Neural progenitor cell (in vitro differentiated cells): ENCODE data around the gene ING5. TPM values are rescaled to one million over a fixed set of nuclear protein-coding genes. Genes with fewer than 3 reads are reported as not detected.

Source experiments
- DNase-seq: peaks from one replicate; pipeline ENCODE4 v3.0.0-alpha.2; 2016; ENCODE audit warnings: low spot score
- H2AFZ ChIP-seq: fragments of 200-600 bp; sonication (generic); replicated peaks from 2 replicates; pipeline ENCODE4 v1.6.1; 2016; ENCODE audit warnings: antibody characterized with exemption
- H3F3A ChIP-seq: fragments of 200-600 bp; sonication (generic); 2 replicates; pipeline ENCODE4 v1.6.1; 2016; ENCODE audit warnings: antibody characterized with exemption, low read depth
- H3K27ac ChIP-seq: fragments of 200-600 bp; sonication (generic); 2 replicates; pipeline ENCODE4 v1.5.1; 2016; ENCODE audit warnings: mild to moderate bottlenecking
- H3K27me3 ChIP-seq: fragments of 200-600 bp; sonication (generic); 2 replicates; pipeline ENCODE4 v1.6.1; 2016; ENCODE audit warnings: mild to moderate bottlenecking, moderate library complexity
- H3K36me3 ChIP-seq: fragments of 200-600 bp; sonication (generic); 2 replicates; pipeline ENCODE4 v1.5.1; 2016
- H3K4me1 ChIP-seq: fragments of 200-600 bp; sonication (generic); 2 replicates; pipeline ENCODE4 v1.6.1; 2016; ENCODE audit warnings: mixed run types
- H3K4me2 ChIP-seq: fragments of 200-600 bp; sonication (generic); 2 replicates; pipeline ENCODE4 v1.6.1; 2016
- H3K4me3 ChIP-seq: fragments of 200-600 bp; sonication (generic); 2 replicates; pipeline ENCODE4 v1.5.1; 2016
- H3K79me2 ChIP-seq: fragments of 200-600 bp; sonication (generic); 2 replicates; pipeline ENCODE4 v1.6.1; 2016; ENCODE audit warnings: low read depth
- H3K9ac ChIP-seq: fragments of 200-600 bp; sonication (generic); 2 replicates; pipeline ENCODE4 v1.6.1; 2016
- H3K9me3 ChIP-seq: fragments of 200-600 bp; sonication (generic); 2 replicates; pipeline ENCODE4 v1.5.1; 2016; ENCODE audit warnings: low read depth
- H4K20me1 ChIP-seq: fragments of 200-600 bp; sonication (generic); 2 replicates; pipeline ENCODE4 v1.6.1; 2016; ENCODE audit warnings: low read depth
- H3K27ac Mint-ChIP-seq: 3 replicates; pipeline ENCODE4 v1.8.0; 2021; ENCODE audit warnings: mixed read lengths
- H3K27me3 Mint-ChIP-seq: 2 replicates; pipeline ENCODE4 v1.8.0; 2022; ENCODE audit warnings: low read depth, mild to moderate bottlenecking, inconsistent platforms, moderate library complexity, mixed read lengths; ENCODE audit not compliant: insufficient read depth
- H3K36me3 Mint-ChIP-seq: 3 replicates; pipeline ENCODE4 v1.8.0; 2021; ENCODE audit warnings: mixed read lengths
- H3K4me1 Mint-ChIP-seq: 3 replicates; pipeline ENCODE4 v1.8.0; 2021; ENCODE audit warnings: mixed read lengths
- H3K4me3 Mint-ChIP-seq: 3 replicates; pipeline ENCODE4 v1.8.0; 2021; ENCODE audit warnings: mild to moderate bottlenecking, moderate library complexity, mixed read lengths
- H3K9me3 Mint-ChIP-seq: 3 replicates; pipeline ENCODE4 v1.8.0; 2020; ENCODE audit warnings: mixed read lengths
- CTCF ChIP-seq: fragments of 200-600 bp; sonication (generic); IDR thresholded peaks from 2 replicates; pipeline ENCODE4 v1.5.1; 2017; ENCODE audit warnings: antibody characterized with exemption, mild to moderate bottlenecking
- EZH2 ChIP-seq: fragments of 200-600 bp; sonication (generic); IDR thresholded peaks from 2 replicates; pipeline ENCODE4 v1.6.1; 2017; ENCODE audit warnings: antibody characterized with exemption, mild to moderate bottlenecking, moderate library complexity
- EZH2phosphoT487 ChIP-seq: fragments of 200-600 bp; sonication (generic); IDR thresholded peaks from 2 replicates; pipeline ENCODE4 v1.6.1; 2017; ENCODE audit warnings: antibody characterized with exemption
- total RNA-seq: library from RNA; depleted of rRNA; stranded (reverse); fragments of >200 nt; gene quantifications from 2 replicates; pipeline ENCODE4 v1.2.3, GENCODE V29; 2015; ENCODE audit warnings: low replicate concordance

ING5 gene
- total RNA-seq, 1 donor from 2014 or later = 38.2 TPM

DNA sequence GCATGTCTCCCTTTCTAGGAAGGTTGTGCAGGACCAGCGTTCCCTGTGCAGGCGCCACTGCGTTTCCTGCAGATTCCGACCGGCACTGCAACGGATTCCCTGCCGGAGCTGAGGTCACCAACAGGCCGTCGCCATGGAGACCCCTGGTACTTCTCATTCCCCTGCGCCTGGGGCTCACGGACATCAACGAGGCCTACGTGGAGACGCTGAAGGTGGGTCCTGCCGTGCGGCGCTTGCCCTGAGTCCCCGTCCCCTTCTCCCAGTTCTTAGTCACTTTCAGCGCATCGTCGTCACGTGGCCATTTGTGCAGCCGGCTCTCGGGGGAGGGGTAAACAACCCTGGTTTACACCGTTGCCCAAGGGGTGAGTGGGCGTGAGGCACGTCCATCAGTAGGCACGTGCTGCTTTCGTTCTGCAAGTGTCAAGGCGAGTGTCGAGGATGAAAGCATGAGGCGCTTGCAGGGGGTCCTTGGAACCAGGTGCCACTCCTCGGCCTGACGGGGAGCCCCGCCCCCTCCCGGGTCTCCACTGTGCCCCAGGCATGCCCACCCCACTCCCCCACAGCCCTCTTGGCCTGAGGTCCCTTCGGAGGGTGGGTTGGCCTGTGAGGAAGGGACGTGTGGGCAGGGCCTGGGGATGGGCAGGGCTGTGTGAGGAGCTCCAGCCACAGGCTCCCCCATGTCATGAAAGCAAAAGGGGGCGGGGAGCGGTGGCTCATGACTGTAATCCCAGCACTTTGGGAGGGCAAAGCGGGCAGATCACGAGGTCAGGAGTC, 35.0 kb upstream of the ING5 start:
- H3K27ac ChIP-seq = no peak overlapping the region
- Mint-ChIP-seq H3K9me3 (no peaks in the 10 kb centered on the region), H3K36me3 (peaks cover 5% of the 10 kb centered on the region), H3K4me3 (peak overlapping the region; percentile 12), H3K4me1 (peaks cover 23% of the 10 kb centered on the region), H3K27ac (peak overlapping the region; percentile 15), H3K27me3 (peaks cover 4% of the 10 kb centered on the region)
- H3K4me1 ChIP-seq = peaks cover 7% of the 10 kb centered on the region
- H3K36me3 ChIP-seq = no peaks in the 10 kb centered on the region
- TF ChIP-seq CTCF = no peak
- TF ChIP-seq EZH2phosphoT487 = no peak
- no peak for TF ChIP-seq EZH2
- DNase-seq = peak; percentile 67
- H3F3A ChIP-seq = no peaks in the 10 kb centered on the region
- H3K9me3 ChIP-seq = no peaks in the 10 kb centered on the region
- H3K79me2 ChIP-seq = no peaks in the 10 kb centered on the region
- no peak overlapping the region for H3K4me3 ChIP-seq
- no peaks in the 10 kb centered on the region for H3K27me3 ChIP-seq
- H3K9ac ChIP-seq = no peak overlapping the region
- no peak overlapping the region for H3K4me2 ChIP-seq
- H4K20me1 ChIP-seq = peaks cover 14% of the 10 kb centered on the region
- no peak overlapping the region for H2AFZ ChIP-seq

DNA sequence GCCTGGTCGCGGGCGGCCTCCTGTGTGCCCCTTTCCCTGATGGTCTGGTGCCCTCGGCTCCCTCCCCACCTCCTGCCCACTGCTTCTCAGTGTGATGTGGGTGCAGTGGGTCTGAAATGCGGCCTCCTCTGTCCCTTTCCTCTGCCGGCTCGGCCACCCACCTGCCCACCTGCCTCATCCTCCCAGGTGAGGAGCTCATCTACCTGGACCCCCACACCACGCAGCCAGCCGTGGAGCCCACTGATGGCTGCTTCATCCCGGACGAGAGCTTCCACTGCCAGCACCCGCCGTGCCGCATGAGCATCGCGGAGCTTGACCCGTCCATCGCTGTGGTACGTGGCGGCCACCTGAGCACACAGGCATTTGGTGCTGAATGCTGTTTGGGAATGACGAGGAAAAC, 33.5 kb upstream of the ING5 start:
- no peaks in the 10 kb centered on the region for H3K79me2 ChIP-seq
- no peaks in the 10 kb centered on the region for H3K9me3 Mint-ChIP-seq
- no peaks in the 10 kb centered on the region for H3K27me3 ChIP-seq
- H2AFZ ChIP-seq = no peak overlapping the region
- H3K27ac ChIP-seq = no peak overlapping the region
- DNase-seq = no peak
- no peak overlapping the region for H3K4me2 ChIP-seq
- no peak overlapping the region for H3K27ac Mint-ChIP-seq
- no peaks in the 10 kb centered on the region for H3K9me3 ChIP-seq
- peaks cover 23% of the 10 kb centered on the region for H3K4me1 Mint-ChIP-seq
- H3K9ac ChIP-seq = no peak overlapping the region
- peaks cover 7% of the 10 kb centered on the region for H3K4me1 ChIP-seq
- no peaks in the 10 kb centered on the region for H3F3A ChIP-seq
- no peak overlapping the region for H3K4me3 ChIP-seq
- peaks cover 14% of the 10 kb centered on the region for H4K20me1 ChIP-seq
- H3K36me3 ChIP-seq = no peaks in the 10 kb centered on the region
- H3K27me3 Mint-ChIP-seq = peaks cover 4% of the 10 kb centered on the region
- TF ChIP-seq CTCF (no peak), EZH2 (no peak), EZH2phosphoT487 (no peak)
- no peak overlapping the region for H3K4me3 Mint-ChIP-seq
- peaks cover 4% of the 10 kb centered on the region for H3K36me3 Mint-ChIP-seq

DNA sequence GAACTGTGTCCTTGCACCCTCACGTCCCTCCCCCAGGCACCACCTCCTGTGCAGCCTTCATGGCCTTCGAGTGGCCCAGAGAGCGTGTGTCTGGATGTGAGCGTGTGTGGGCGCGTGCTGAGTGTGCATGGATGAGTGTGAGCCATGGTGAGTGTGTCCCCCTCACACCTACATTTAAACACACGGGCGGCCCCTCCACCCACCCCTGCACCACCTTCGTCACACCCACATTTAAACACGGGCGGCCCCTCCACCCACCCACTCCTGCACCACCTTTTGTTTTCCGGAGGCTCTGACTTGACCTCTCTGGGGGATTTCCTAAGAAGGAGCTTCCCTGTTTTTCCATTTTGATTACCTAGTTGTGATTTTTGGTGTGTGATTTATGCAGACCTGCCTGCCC, 33.0 kb upstream of the ING5 start:
- peaks cover 4% of the 10 kb centered on the region for H3K27me3 Mint-ChIP-seq
- no peak for DNase-seq
- peaks cover 23% of the 10 kb centered on the region for H3K4me1 Mint-ChIP-seq

More for the DNA sequence above, 33.0 kb upstream of the ING5 start:
- H3K4me3 ChIP-seq = no peak overlapping the region
- peaks cover 1% of the 10 kb centered on the region for H3F3A ChIP-seq
- Mint-ChIP-seq H3K9me3 (no peaks in the 10 kb centered on the region), H3K27ac (no peak overlapping the region), H3K36me3 (peaks cover 5% of the 10 kb centered on the region), H3K4me3 (no peak overlapping the region)
- TF ChIP-seq EZH2phosphoT487 (no peak), CTCF (no peak), EZH2 (no peak)
- H3K36me3 ChIP-seq = no peaks in the 10 kb centered on the region
- no peak overlapping the region for H2AFZ ChIP-seq
- H3K27me3 ChIP-seq = no peaks in the 10 kb centered on the region
- no peak overlapping the region for H3K27ac ChIP-seq
- H3K9me3 ChIP-seq = no peaks in the 10 kb centered on the region
- peaks cover 14% of the 10 kb centered on the region for H4K20me1 ChIP-seq
- no peak overlapping the region for H3K9ac ChIP-seq
- H3K79me2 ChIP-seq = no peaks in the 10 kb centered on the region
- H3K4me1 ChIP-seq = peaks cover 7% of the 10 kb centered on the region
- H3K4me2 ChIP-seq = no peak overlapping the region
